GM12865 (cell line): ENCODE measurements around the gene KLHDC7B.

Source experiments
- DNase-seq: peaks from one replicate; pipeline ENCODE4 v3.0.0; 2010; ENCODE audit warnings: low read depth
- H3K4me3 ChIP-seq: 2 replicates; pipeline ENCODE4 v1.5.1; 2011; ENCODE audit warnings: mild to moderate bottlenecking, low read depth, low read length, control low read depth
- CTCF ChIP-seq: IDR thresholded peaks from 2 replicates; pipeline ENCODE4 v1.5.1; 2011; ENCODE audit warnings: low read length, control low read depth, low read depth, inconsistent platforms; ENCODE audit not compliant: insufficient read depth; ENCODE audit errors: missing control alignments

KLHDC7B gene

GRCh38 chr22:50545522-50546325, at the start of gene KLHDC7B:
Gene KLHDC7B (plus strand): TSS chr22:50545899. CDS start chr22:50546244, 345 bp downstream.
- peak; percentile 15 for TF ChIP-seq CTCF

GRCh38 chr22:50497093-50497492, 48.6 kb upstream of the KLHDC7B start:
- no peak for DNase-seq
- TF ChIP-seq CTCF, result no peak
- no peak overlapping the region for H3K4me3 ChIP-seq

More at GRCh38 chr22:50545522-50546325, at the start of gene KLHDC7B:
- DNase-seq, result no peak
- H3K4me3 ChIP-seq, result no peak within 1 kb of the TSS

- TF ChIP-seq CTCF, result peak; percentile 70
- DNase-seq, result peak; percentile 74
- H3K4me3 ChIP-seq, result no peak overlapping the region
These were observed 47.3 kb upstream of the KLHDC7B start for GRCh38 chr22:50498322-50498890.

- H3K4me3 ChIP-seq, result no peak overlapping the region
- no peak for TF ChIP-seq CTCF
- DNase-seq, result no peak
These were observed 45.2 kb upstream of the KLHDC7B start for GRCh38 chr22:50500452-50500851.

- DNase-seq, result no peak
- no peak for TF ChIP-seq CTCF
- no peak overlapping the region for H3K4me3 ChIP-seq
These were observed 43.6 kb upstream of the KLHDC7B start for GRCh38 chr22:50502096-50502495.

GRCh38 chr22:50502628-50503474, 42.8 kb upstream of the KLHDC7B start:
- no peak for TF ChIP-seq CTCF
- H3K4me3 ChIP-seq, result no peak overlapping the region
- no peak for DNase-seq
